ENCODE data around the gene B4GALT5.

DNA sequence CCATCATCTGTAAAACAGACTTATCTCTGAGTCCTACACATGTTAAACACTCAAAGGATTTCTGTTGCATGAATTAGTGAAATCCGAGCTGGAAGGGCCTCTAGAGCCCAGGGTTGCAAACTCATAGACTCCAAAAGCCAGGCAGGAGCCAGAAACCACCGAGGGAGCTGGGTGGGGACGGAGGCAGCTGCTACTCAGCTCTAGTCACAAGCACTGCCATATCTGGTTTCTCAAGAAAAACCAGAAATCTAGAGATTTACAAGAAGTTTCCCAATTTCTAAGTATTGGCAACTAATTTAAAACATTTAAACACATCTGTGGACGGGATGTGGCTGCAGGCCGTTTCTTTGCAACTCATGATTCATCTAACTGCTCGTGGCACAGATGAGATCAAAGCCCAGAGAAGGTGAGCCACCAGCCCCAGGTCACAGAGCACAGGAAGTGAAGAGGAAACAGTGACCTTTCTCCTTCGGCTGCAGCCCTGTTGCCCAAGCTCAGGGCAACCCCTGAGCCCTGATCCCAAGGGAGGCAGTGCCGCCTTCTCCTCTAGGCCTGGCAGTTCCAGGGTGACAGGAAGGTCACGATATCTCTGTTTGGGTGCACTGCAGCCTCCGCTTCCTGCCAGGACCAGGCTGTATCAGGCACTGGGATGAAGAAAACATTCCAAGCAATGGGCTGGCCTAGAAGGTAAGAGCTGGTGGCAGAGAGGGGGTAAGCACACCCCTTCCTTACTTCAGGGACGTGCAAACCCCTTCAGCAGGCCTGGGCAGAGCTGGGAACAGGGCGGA is 119.3 kb downstream of the B4GALT5 start:
- TF ChIP-seq, protein P1, sequence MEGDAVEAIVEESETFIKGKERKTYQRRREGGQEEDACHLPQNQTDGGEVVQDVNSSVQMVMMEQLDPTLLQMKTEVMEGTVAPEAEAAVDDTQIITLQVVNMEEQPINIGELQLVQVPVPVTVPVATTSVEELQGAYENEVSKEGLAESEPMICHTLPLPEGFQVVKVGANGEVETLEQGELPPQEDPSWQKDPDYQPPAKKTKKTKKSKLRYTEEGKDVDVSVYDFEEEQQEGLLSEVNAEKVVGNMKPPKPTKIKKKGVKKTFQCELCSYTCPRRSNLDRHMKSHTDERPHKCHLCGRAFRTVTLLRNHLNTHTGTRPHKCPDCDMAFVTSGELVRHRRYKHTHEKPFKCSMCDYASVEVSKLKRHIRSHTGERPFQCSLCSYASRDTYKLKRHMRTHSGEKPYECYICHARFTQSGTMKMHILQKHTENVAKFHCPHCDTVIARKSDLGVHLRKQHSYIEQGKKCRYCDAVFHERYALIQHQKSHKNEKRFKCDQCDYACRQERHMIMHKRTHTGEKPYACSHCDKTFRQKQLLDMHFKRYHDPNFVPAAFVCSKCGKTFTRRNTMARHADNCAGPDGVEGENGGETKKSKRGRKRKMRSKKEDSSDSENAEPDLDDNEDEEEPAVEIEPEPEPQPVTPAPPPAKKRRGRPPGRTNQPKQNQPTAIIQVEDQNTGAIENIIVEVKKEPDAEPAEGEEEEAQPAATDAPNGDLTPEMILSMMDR (IDR thresholded peaks at IDR 0.05; ENCODE audit: low read depth, low read length), result no peak
- TF ChIP-seq EZH2phosphoT487 (IDR thresholded peaks at IDR 0.05; ENCODE audit: low read depth), result no peak

Data from OCI-LY3 (cell line).